ENCODE data around the gene OPN4.

DNA sequence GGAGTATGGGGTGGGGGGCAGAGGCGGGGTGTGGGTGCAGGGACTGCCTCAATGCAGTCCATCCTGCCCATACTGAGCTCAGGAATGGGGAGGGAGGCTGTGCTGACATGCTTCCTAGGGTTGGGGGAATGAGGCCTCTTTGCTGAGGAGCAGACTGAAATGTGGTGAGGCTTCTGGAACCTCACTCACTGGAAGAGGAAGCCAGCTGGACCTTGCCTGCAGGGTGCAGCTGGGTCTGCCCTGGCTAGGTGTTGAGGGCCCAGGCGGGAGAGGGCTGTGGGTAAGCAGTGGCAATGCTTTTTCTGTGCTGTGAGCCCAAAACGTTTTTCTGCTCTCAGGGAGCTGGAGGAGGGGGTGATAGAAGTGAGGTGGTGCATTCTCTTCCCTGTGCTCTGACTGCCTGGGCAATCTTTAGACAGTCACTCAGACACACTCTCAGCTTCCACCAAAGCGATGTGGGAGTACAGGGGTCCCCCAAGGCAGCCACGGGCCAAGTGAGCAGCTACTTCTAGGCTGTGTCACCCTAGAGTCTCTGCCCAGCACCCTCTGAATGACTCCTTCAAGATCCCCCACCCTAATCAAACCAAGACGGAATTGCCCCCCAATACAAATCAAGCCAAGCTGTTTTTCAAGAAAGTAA, 60.9 kb downstream of the OPN4 start:
- TF ChIP-seq CTCF (IDR thresholded peaks at IDR 0.05; ENCODE audit: insufficient read depth, low read length) (no peak), GABPA (IDR thresholded peaks at IDR 0.05; ENCODE audit: low read depth) (no peak), POLR2AphosphoS5 (IDR thresholded peaks at IDR 0.05; ENCODE audit: low read depth) (no peak)

All from HL-60 (cell line).